ENCODE data around the gene EDN2. TPM values are rescaled to one million over a fixed set of nuclear protein-coding genes. Genes with fewer than 3 reads are reported as not detected.

EDN2 gene
- total RNA-seq, 1 donor from 2014 or later = 0.47 TPM

GRCh38 chr1:41524676-41525675 lies 40.5 kb upstream of the EDN2 start:
- Histone ChIP-seq H3K4me3 (no peak overlapping the region), H3K9me3 (replicated peaks) (no peaks in the 10 kb centered on the region), H3K4me1 (no peaks in the 10 kb centered on the region), H3K36me3 (no peaks in the 10 kb centered on the region), H3K27ac (replicated peaks) (no peak overlapping the region), H3K27me3 (ENCODE audit: low read depth) (no peaks in the 10 kb centered on the region)
- no peak for DNase-seq
- TF ChIP-seq CTCF (IDR thresholded peaks at IDR 0.05; ENCODE audit: borderline replicate concordance) = no peak
- intact Hi-C loops (cut with micrococcal nuclease) = no loop called here

- Histone ChIP-seq H3K27me3 (ENCODE audit: low read depth) (no peaks in the 10 kb centered on the region), H3K27ac (replicated peaks) (no peak overlapping the region), H3K36me3 (no peaks in the 10 kb centered on the region), H3K9me3 (replicated peaks) (no peaks in the 10 kb centered on the region), H3K4me3 (no peak overlapping the region), H3K4me1 (no peaks in the 10 kb centered on the region)
- intact Hi-C loops (cut with micrococcal nuclease) = no loop called here
- TF ChIP-seq CTCF (IDR thresholded peaks at IDR 0.05; ENCODE audit: borderline replicate concordance) = no peak
- no peak for DNase-seq
Measured at GRCh38 chr1:41523949-41524675, 39.6 kb upstream of the EDN2 start.

- intact Hi-C loops (cut with micrococcal nuclease) = no loop called here
Measured at GRCh38 chr1:41523071-41523470, 38.6 kb upstream of the EDN2 start.

GRCh38 chr1:41521766-41522165 lies 37.3 kb upstream of the EDN2 start:
- no peak for TF ChIP-seq CTCF (IDR thresholded peaks at IDR 0.05; ENCODE audit: borderline replicate concordance)
- no peak overlapping the region for H3K4me3 ChIP-seq
- H3K27ac ChIP-seq (replicated peaks) = no peak overlapping the region
- H3K27me3 ChIP-seq (ENCODE audit: low read depth) = no peaks in the 10 kb centered on the region
- no peaks in the 10 kb centered on the region for H3K36me3 ChIP-seq
- intact Hi-C loops (cut with micrococcal nuclease) = no loop called here
- DNase-seq = no peak
- peaks cover 10% of the 10 kb centered on the region for H3K4me1 ChIP-seq
- no peaks in the 10 kb centered on the region for H3K9me3 ChIP-seq (replicated peaks)

More at GRCh38 chr1:41523071-41523470, 38.6 kb upstream of the EDN2 start:
- Histone ChIP-seq H3K4me3 (no peak overlapping the region), H3K36me3 (no peaks in the 10 kb centered on the region), H3K27ac (replicated peaks) (no peak overlapping the region), H3K9me3 (replicated peaks) (no peaks in the 10 kb centered on the region), H3K4me1 (no peaks in the 10 kb centered on the region), H3K27me3 (ENCODE audit: low read depth) (no peaks in the 10 kb centered on the region)
- DNase-seq = no peak
- TF ChIP-seq CTCF (IDR thresholded peaks at IDR 0.05; ENCODE audit: borderline replicate concordance) = no peak

GRCh38 chr1:41520951-41521752 lies 36.7 kb upstream of the EDN2 start:
- intact Hi-C loops (cut with micrococcal nuclease) = no loop called here
- Histone ChIP-seq H3K36me3 (no peaks in the 10 kb centered on the region), H3K4me1 (peaks cover 16% of the 10 kb centered on the region), H3K27me3 (ENCODE audit: low read depth) (no peaks in the 10 kb centered on the region), H3K27ac (replicated peaks) (no peak overlapping the region), H3K4me3 (no peak overlapping the region), H3K9me3 (replicated peaks) (no peaks in the 10 kb centered on the region)
- DNase-seq = no peak
- no peak for TF ChIP-seq CTCF (IDR thresholded peaks at IDR 0.05; ENCODE audit: borderline replicate concordance)
